ENCODE measurements around the gene POLR2I. TPM values are rescaled to one million over a fixed set of nuclear protein-coding genes. Genes with fewer than 3 reads are reported as not detected.

Gene POLR2I
- total and polyA plus RNA-seq, 2 donors (not counting 3 experiments of a cell fraction or from before 2014, with no cell fraction given), result 53.0 to 64.8 TPM

DNA sequence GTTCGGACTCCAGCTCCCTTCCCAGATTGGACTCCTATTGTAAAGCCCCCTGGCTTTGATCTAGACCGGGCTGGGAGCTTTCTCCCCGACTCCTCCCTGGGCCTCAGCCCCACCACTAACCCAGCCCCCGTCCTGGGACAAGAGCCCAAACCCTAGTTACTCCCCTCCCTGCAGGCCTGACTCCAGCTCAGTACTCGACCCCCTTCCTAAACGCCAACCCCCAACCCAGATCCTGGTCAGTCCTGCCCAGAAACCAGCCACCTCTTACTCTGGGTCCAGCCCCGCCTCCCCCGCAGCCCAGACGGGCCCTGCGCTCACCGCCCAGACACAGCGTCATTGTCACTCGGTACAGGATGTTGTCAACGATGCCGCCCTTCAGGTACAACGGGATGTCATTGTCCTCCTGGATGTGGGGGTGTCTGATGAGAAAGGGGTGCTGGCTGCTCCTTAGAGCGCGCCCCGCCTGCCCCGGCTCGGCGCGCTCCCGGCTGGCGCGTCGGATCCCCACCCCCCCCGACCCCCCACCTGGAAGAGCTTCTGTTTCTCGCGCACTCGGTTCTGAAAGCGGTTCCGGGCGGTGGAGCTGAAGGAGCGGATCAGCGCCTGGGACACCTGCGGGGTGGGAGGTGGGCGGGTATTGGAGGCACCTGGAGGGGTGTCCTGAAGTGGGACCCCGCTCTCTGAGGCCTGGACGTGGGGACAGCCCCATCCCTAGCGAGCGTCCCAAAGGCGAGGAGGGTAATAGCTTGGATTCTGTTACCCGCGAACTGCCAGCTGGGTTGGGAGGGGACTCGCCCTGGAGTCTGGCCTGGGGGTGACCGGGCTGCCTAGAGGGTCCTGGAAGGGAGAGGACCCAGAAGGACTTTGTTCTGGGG lies 36.7 kb upstream of the POLR2I start:
- FAIRE-seq, result peak; percentile 55
- TF ChIP-seq POLR2AphosphoS5 (IDR thresholded peaks at IDR 0.05; ENCODE audit: insufficient read depth, low read depth, low read length) (peak; percentile 9), EZH2 (IDR thresholded peaks at IDR 0.05; ENCODE audit: borderline replicate concordance, low read depth, low read length, severe bottlenecking) (no peak)
- no peak for DNase-seq (ENCODE audit: low read depth, low spot score)
- H3K9ac ChIP-seq (replicated peaks; ENCODE audit: extremely low read depth, insufficient read depth, low read length), result peak overlapping the region; percentile 61
- no peaks in the 10 kb centered on the region for H3K79me2 ChIP-seq (ENCODE audit: control insufficient read depth, insufficient read depth, low read length)
- CTCF ChIA-PET, result interaction anchor here (2.5 to 3.4 kb wide), 3 partner anchors 18 to 91 kb away, joined by 8 to 23 read pairs (median 12); no protein-coding TSS in a partner anchor
- H3K27ac ChIP-seq (ENCODE audit: insufficient read depth, low read depth, low read length), result peak overlapping the region; percentile 53
- dilution Hi-C loops (cut with MboI; ENCODE audit: extremely low pct_ligation_motif_present, low sequenced_read_pairs), result no loop called here
- H2AFZ ChIP-seq (ENCODE audit: low read depth, low read length), result no peak overlapping the region
- no peaks in the 10 kb centered on the region for H3K9me3 ChIP-seq (replicated peaks; ENCODE audit: control insufficient read depth, insufficient read depth, low read length)
- peak overlapping the region; percentile 66 for H3K4me2 ChIP-seq (ENCODE audit: insufficient read depth, low read length)
- H3K9me1 ChIP-seq (replicated peaks; ENCODE audit: control insufficient read depth, extremely low read depth, insufficient read depth, low read length), result no peaks in the 10 kb centered on the region
- no peaks in the 10 kb centered on the region for H4K20me1 ChIP-seq (replicated peaks; ENCODE audit: control insufficient read depth, extremely low read depth, insufficient read depth, low read length)
- no peaks in the 10 kb centered on the region for H3K27me3 ChIP-seq (ENCODE audit: control insufficient read depth in 2 of 2, insufficient read depth in 2 of 2, low read length in 2 of 2)
- H3K4me3 ChIP-seq (replicated peaks in 1 of 3; ENCODE audit: insufficient read depth in 1 of 3, low read depth in 1 of 3, low read length in 3 of 3), result peak overlapping the region; percentile 43 to 70 (median 56)
- intact Hi-C loops (cut with micrococcal nuclease), result loop anchor here (1.0 kb wide), 2 partner anchors 10 to 23 kb away; no protein-coding TSS in a partner anchor
- peaks cover 13% of the 10 kb centered on the region for H3K4me1 ChIP-seq (ENCODE audit: control insufficient read depth, extremely low read depth, insufficient read depth, low read length)
- no TSS peak for BruUV-seq (replicated peaks)
- POLR2A ChIA-PET, result interaction anchor here (0.5 to 1.0 kb wide), 2 partner anchors 24 to 299 kb away, joined by 3 to 4 read pairs; partner anchors contain the start of gene NPHS1
- peaks cover 8 to 30% of the 10 kb centered on the region in 2 experiments for H3K36me3 ChIP-seq (ENCODE audit: control insufficient read depth in 2 of 2, extremely low read depth in 1 of 2, insufficient read depth in 2 of 2, low read length in 2 of 2)

DNA sequence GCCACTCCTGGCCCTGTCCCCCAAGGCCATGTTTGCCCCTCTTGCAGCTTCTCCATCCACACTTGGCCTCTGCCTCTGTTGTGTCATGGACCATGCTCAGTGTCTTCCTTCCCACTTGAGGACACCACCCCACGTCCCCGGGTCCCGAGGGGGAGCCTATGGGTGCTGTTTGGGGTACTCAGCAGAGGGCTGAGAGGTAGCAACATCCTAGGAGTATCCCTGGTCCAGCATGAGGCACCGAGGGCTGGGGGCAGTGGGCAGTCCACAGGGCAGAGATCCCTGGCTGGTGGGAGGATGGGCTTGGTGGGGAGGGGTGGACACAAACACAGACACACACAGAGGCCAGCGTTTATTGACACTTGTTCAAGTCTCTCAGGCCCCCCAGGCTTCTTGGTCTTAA lies 35.9 kb upstream of the POLR2I start:
- BruUV-seq (replicated peaks), result no TSS peak
- Histone ChIP-seq H3K79me2 (ENCODE audit: control insufficient read depth, insufficient read depth, low read length) (no peaks in the 10 kb centered on the region), H3K36me3 (ENCODE audit: control insufficient read depth in 2 of 2, extremely low read depth in 1 of 2, insufficient read depth in 2 of 2, low read length in 2 of 2) (peaks cover 8 to 38% of the 10 kb centered on the region in 2 experiments), H3K9me3 (replicated peaks; ENCODE audit: control insufficient read depth, insufficient read depth, low read length) (no peaks in the 10 kb centered on the region), H3K9ac (replicated peaks; ENCODE audit: extremely low read depth, insufficient read depth, low read length) (no peak overlapping the region), H3K4me1 (ENCODE audit: control insufficient read depth, extremely low read depth, insufficient read depth, low read length) (peaks cover 13% of the 10 kb centered on the region), H4K20me1 (replicated peaks; ENCODE audit: control insufficient read depth, extremely low read depth, insufficient read depth, low read length) (no peaks in the 10 kb centered on the region), H3K4me2 (ENCODE audit: insufficient read depth, low read length) (no peak overlapping the region), H3K9me1 (replicated peaks; ENCODE audit: control insufficient read depth, extremely low read depth, insufficient read depth, low read length) (no peaks in the 10 kb centered on the region), H2AFZ (ENCODE audit: low read depth, low read length) (no peak overlapping the region), H3K27ac (ENCODE audit: insufficient read depth, low read depth, low read length) (peak overlapping the region; percentile 19), H3K4me3 (replicated peaks in 1 of 3; ENCODE audit: insufficient read depth in 1 of 3, low read depth in 1 of 3, low read length in 3 of 3) (no peak overlapping the region), H3K27me3 (ENCODE audit: control insufficient read depth in 2 of 2, insufficient read depth in 2 of 2, low read length in 2 of 2) (no peaks in the 10 kb centered on the region)
- no peak for FAIRE-seq
- dilution Hi-C loops (cut with MboI; ENCODE audit: extremely low pct_ligation_motif_present, low sequenced_read_pairs), result no loop called here
- intact Hi-C loops (cut with micrococcal nuclease), result no loop called here
- TF ChIP-seq MYC (IDR thresholded peaks at IDR 0.05; ENCODE audit: low read depth, low read length) (no peak), EZH2 (IDR thresholded peaks at IDR 0.05; ENCODE audit: borderline replicate concordance, low read depth, low read length, severe bottlenecking) (no peak), POLR2AphosphoS5 (IDR thresholded peaks at IDR 0.05; ENCODE audit: insufficient read depth, low read depth, low read length) (no peak), FOS (IDR thresholded peaks at IDR 0.05; ENCODE audit: borderline replicate concordance, insufficient read depth, low read length) (no peak), POLR2A (IDR thresholded peaks at IDR 0.05; ENCODE audit: low read depth, low read length) (no peak), JUN (IDR thresholded peaks at IDR 0.05; ENCODE audit: borderline replicate concordance, insufficient read depth, insufficient read length, low read depth) (no peak), GATA2 (IDR thresholded peaks at IDR 0.05; ENCODE audit: insufficient read depth, insufficient read length, low read depth, low read length) (no peak)
- TF ChIP-seq, protein P1, sequence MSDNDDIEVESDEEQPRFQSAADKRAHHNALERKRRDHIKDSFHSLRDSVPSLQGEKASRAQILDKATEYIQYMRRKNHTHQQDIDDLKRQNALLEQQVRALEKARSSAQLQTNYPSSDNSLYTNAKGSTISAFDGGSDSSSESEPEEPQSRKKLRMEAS (IDR thresholded peaks at IDR 0.05; ENCODE audit: insufficient read depth, insufficient read length), result no peak
- TF ChIP-seq, protein P2, sequence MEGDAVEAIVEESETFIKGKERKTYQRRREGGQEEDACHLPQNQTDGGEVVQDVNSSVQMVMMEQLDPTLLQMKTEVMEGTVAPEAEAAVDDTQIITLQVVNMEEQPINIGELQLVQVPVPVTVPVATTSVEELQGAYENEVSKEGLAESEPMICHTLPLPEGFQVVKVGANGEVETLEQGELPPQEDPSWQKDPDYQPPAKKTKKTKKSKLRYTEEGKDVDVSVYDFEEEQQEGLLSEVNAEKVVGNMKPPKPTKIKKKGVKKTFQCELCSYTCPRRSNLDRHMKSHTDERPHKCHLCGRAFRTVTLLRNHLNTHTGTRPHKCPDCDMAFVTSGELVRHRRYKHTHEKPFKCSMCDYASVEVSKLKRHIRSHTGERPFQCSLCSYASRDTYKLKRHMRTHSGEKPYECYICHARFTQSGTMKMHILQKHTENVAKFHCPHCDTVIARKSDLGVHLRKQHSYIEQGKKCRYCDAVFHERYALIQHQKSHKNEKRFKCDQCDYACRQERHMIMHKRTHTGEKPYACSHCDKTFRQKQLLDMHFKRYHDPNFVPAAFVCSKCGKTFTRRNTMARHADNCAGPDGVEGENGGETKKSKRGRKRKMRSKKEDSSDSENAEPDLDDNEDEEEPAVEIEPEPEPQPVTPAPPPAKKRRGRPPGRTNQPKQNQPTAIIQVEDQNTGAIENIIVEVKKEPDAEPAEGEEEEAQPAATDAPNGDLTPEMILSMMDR (IDR thresholded peaks at IDR 0.05; ENCODE audit: extremely low read depth in 1 of 2, insufficient read depth in 1 of 2, low read depth in 1 of 2, low read length in 2 of 2), result no peak
- ChIA-PET POLR2A (no interaction called here), CTCF (interaction anchor here (2.5 to 3.4 kb wide), 3 partner anchors 19 to 91 kb away, joined by 8 to 23 read pairs (median 12); no protein-coding TSS in a partner anchor)
- DNase-seq (ENCODE audit: low read depth, low spot score), result no peak
